ENCODE results near the gene WRAP53. TPM values are rescaled to one million over a fixed set of nuclear protein-coding genes. Genes with fewer than 3 reads are reported as not detected.

Gene WRAP53
- total RNA-seq, 2 experiments from 2014 or later = 27.1 to 29.3 TPM

DNA sequence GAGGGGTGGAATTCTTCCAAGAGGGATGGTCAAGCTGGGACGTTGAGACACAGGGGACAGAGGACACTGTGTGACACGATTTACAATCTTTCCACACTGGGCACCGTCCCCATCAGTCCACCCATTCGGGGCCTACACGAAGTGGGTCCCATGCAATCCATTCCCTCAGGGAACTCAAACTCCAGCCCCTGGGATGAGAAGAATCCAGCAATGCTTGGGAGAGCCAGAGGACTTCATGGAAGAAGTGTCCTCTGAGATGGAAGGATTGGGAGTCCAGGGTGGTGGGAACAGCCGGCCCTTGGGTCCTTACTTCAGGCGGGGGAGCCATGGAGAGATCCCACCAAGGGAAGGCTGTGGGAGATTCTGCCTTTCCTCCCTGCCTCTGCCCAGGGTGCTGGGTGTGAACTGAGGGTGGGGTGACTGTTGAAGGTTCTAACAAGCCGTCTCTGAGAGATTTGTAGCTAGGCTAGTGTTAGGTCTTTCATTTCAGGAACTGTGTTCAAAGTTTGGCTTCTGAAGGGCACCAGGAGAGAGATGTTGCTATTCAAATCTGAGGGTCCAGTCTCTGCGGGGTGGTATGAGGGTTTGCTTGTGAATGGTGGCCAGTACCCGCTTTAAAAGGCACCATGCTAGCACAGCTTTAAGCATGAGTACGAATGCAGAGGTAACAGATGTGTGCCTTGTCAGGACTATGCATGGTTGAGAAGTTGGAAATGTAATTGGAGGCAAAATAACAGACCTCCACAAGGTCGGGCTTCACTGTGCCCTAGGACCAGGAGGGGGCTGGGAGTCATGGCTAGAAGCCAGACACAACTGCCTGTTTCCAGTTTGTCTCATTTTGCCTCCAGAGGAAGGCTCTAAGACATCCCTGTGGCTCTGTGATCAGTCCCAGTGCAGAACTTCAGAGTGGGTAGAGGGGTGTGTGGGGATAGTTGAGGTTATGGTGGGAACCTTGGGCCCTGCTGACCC is 35.6 kb upstream of the WRAP53 start:
- ChIA-PET POLR2A (interaction anchor here (1.6 to 3.5 kb wide), 2 partner anchors 34 kb away, joined by 7 to 23 read pairs; partner anchors contain the start of genes TP53 and WRAP53), CTCF (interaction anchor here (0.6 kb wide), 1 partner anchor 138 kb away, joined by 3 read pairs; no protein-coding TSS in a partner anchor)
- no peaks in the 10 kb centered on the region for H3K9me3 Mint-ChIP-seq (ENCODE audit: insufficient read depth)
- peaks cover 12% of the 10 kb centered on the region for H3K4me1 Mint-ChIP-seq (ENCODE audit: low read depth)
- peaks cover 48% of the 10 kb centered on the region for H3K27me3 Mint-ChIP-seq (ENCODE audit: low read depth)
- DNase-seq = no peak
- H3K27ac Mint-ChIP-seq = no peak overlapping the region
- H3K36me3 Mint-ChIP-seq (ENCODE audit: low read depth) = no peaks in the 10 kb centered on the region
- ATAC-seq = no peak
- H3K4me3 Mint-ChIP-seq = no peak overlapping the region

DNA sequence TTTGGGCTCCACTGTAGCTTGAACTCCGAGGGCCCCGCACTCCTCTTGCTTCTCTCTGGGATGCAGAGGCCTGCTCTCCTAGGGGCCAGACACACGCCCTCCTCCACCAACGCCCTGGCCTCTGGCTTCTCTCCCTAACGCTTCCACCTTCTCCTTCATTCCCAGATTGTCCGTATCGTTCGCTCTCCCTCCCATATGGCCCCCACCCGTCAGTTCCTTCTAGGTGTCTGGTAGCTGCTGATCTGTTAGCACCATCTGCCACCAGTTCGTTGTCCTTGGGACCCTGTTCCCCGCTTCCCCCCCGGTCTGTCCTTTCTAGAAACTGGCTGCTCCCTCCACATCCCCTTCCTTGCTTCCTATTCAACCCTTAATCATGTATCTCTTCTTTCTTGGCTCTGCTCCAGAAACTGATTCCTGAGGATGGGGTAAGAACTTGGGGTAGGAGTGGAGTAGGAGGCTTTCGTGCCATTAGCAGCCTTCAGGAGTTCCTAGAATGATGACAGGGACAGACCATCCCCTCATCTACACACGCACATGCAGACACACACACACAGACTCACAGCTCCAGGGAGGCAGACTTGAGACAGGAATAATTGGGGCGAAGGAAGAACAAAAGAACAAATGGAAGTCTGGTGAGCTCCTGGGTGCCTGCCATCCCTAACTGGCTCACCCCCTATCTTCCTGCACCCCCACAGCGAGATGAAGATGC is 33.3 kb upstream of the WRAP53 start:
- no peak for ATAC-seq
- POLR2A ChIA-PET = interaction anchor here (1.1 to 1.6 kb wide), 2 partner anchors 31 to 32 kb away, joined by 3 to 7 read pairs; partner anchors contain the start of gene TP53
- H3K27ac Mint-ChIP-seq = no peak overlapping the region
- no peaks in the 10 kb centered on the region for H3K36me3 Mint-ChIP-seq (ENCODE audit: low read depth)
- no peak overlapping the region for H3K4me3 Mint-ChIP-seq
- CTCF ChIA-PET = interaction anchor here (1.0 kb wide), 1 partner anchor 32 kb away, joined by 3 read pairs; the partner anchor contains the start of gene TP53
- peaks cover 11% of the 10 kb centered on the region for H3K4me1 Mint-ChIP-seq (ENCODE audit: low read depth)
- DNase-seq = no peak
- peaks cover 37% of the 10 kb centered on the region for H3K27me3 Mint-ChIP-seq (ENCODE audit: low read depth)
- H3K9me3 Mint-ChIP-seq (ENCODE audit: insufficient read depth) = no peaks in the 10 kb centered on the region

DNA sequence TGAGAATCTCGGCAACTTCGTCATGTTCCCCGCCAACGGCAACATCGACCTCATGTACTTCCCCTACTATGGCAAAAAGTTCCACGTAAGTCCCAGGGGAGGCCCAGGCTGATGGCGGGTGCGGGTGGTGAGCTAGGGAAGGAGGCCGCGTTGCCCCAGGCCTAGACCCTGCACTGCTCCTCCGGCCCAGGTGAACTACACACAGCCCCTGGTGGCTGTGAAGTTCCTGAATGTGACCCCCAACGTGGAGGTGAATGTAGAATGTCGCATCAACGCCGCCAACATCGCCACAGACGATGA is 32.8 kb upstream of the WRAP53 start:
- Mint-ChIP-seq H3K27me3 (ENCODE audit: low read depth) (peaks cover 32% of the 10 kb centered on the region), H3K36me3 (ENCODE audit: low read depth) (no peaks in the 10 kb centered on the region), H3K27ac (no peak overlapping the region), H3K4me3 (no peak overlapping the region), H3K4me1 (ENCODE audit: low read depth) (peaks cover 6% of the 10 kb centered on the region), H3K9me3 (ENCODE audit: insufficient read depth) (no peaks in the 10 kb centered on the region)
- DNase-seq (no peak), ATAC-seq (no peak)
- ChIA-PET POLR2A (interaction anchor here (1.1 kb wide), 1 partner anchor 31 kb away, joined by 3 read pairs; no protein-coding TSS in a partner anchor), CTCF (no interaction called here)

DNA sequence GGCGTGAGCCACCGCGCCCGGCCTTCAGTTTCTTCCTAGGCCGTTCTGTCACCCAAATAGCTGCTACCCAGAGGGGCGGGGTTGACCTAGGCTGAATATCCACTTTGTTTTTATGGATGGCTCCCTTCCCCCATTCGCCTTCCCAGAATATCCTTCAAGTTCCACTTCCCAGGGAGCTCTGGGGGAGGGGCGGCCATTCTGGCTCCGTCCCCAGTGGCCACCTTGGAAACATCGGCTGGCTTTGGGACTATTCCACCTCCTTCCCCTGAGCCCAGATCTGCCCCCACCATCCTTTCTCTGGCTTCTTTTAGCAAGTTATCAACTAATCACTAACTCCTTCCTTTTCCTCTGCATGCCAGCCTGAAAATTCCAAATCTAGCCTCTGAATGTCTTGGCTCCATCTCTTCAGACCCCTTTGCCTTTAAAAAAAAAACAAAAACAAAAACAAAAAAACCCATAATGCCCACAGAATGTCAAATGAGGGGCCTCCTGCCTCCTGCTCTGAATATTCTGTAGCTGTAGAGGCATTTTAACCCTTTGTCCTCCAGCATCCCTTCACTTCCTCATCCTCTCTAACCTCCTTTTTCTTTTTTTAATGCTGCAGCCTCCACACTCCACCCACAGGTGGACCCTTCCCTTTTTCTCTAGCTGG is 31.2 kb upstream of the WRAP53 start:
- H3K27ac Mint-ChIP-seq = no peak overlapping the region
- ATAC-seq = no peak
- no peaks in the 10 kb centered on the region for H3K9me3 Mint-ChIP-seq (ENCODE audit: insufficient read depth)
- H3K36me3 Mint-ChIP-seq (ENCODE audit: low read depth) = no peaks in the 10 kb centered on the region
- POLR2A ChIA-PET = interaction anchor here (1.3 kb wide), 1 partner anchor 30 kb away, joined by 3 read pairs; the partner anchor contains the start of gene TP53
- H3K4me1 Mint-ChIP-seq (ENCODE audit: low read depth) = no peaks in the 10 kb centered on the region
- CTCF ChIA-PET = interaction anchor here (1.0 to 1.7 kb wide), 2 partner anchors 16 to 24 kb away, joined by 3 to 5 read pairs; no protein-coding TSS in a partner anchor
- peaks cover 21% of the 10 kb centered on the region for H3K27me3 Mint-ChIP-seq (ENCODE audit: low read depth)
- no peak overlapping the region for H3K4me3 Mint-ChIP-seq
- no peak for DNase-seq

DNA sequence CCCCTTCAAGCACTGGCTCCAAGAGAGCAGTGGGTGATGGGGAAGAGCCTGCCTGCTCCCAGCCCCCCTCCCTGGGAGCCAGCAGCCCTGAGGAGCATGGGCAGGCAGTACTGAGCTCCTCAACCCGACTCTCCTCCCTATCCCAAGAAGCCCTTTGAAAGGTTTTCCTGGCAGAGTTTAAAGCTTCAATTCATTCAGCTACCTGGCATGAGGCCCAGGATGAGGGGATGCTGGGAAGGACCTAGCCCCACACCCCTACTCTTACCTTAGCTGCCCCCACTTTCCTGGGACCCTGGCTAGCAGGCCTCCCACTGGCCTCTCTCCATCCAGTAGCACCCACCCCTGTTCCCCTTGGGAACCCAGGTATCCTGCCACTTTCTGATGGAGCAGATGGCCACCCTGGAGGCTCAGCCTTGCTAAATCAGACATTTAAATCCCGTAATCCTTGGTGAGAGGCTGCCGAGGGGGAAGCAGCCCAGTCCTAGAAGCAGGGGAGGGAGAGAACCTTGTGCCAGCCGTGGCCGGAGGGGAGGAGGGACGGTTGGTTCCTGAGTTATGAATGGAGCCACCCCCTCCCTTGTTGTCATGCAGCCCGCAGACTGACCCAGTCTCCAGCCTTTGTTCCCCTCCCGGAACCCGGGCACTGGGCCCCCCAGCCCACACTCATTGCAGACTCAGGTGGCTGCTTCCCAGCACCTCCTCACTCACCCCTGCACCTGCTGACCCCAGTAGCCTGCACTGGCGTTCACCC is 20.4 kb upstream of the WRAP53 start:
- Mint-ChIP-seq H3K4me1 (ENCODE audit: low read depth) (no peaks in the 10 kb centered on the region), H3K27ac (no peak overlapping the region), H3K4me3 (no peak overlapping the region), H3K27me3 (ENCODE audit: low read depth) (no peaks in the 10 kb centered on the region), H3K9me3 (ENCODE audit: insufficient read depth) (no peaks in the 10 kb centered on the region), H3K36me3 (ENCODE audit: low read depth) (peaks cover 26% of the 10 kb centered on the region)
- ChIA-PET POLR2A (interaction anchor here (0.6 to 2.9 kb wide), 3 partner anchors 19 to 106 kb away, joined by 4 to 10 read pairs (median 4); partner anchors contain the start of gene TP53), CTCF (interaction anchor here (0.6 to 1.5 kb wide), 3 partner anchors 20 to 115 kb away, joined by 3 to 10 read pairs (median 3); partner anchors contain the start of genes TP53 and WRAP53)
- ATAC-seq (no peak), DNase-seq (no peak)

DNA sequence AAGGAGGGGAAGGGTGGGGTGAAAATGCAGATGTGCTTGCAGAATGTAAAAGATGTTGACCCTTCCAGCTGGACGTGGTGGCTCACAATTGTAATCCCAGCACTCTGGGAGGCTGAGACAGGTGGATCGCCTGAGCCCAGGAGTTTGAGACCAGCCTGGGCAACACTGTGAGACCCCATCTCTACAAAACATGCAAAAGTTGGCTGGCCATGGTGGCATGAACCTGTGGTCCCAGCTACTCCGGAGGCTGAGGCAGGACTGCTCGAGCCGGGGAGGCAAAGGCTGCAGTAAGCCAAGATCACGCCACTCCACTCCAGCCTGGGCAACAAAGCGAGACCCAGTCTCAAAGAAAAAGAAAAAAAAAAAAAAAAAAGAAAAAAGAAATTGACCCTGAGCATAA is 19.8 kb upstream of the WRAP53 start:
- POLR2A ChIA-PET = interaction anchor here (2.9 kb wide), 1 partner anchor 18 kb away, joined by 10 read pairs; the partner anchor contains the start of gene TP53
- CTCF ChIA-PET = no interaction called here
- no peak for ATAC-seq

DNA sequence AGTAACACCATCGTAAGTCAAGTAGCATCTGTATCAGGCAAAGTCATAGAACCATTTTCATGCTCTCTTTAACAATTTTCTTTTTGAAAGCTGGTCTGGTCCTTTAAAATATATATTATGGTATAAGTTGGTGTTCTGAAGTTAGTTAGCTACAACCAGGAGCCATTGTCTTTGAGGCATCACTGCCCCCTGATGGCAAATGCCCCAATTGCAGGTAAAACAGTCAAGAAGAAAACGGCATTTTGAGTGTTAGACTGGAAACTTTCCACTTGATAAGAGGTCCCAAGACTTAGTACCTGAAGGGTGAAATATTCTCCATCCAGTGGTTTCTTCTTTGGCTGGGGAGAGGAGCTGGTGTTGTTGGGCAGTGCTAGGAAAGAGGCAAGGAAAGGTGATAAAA is 15.0 kb upstream of the WRAP53 start:
- Mint-ChIP-seq H3K27me3 (ENCODE audit: low read depth) (no peaks in the 10 kb centered on the region), H3K9me3 (ENCODE audit: insufficient read depth) (peaks cover 11% of the 10 kb centered on the region), H3K36me3 (ENCODE audit: low read depth) (peaks cover 57% of the 10 kb centered on the region), H3K4me3 (no peak overlapping the region), H3K27ac (no peak overlapping the region), H3K4me1 (ENCODE audit: low read depth) (no peaks in the 10 kb centered on the region)
- ChIA-PET POLR2A (interaction anchor here (1.4 kb wide), 1 partner anchor 14 kb away, joined by 8 read pairs; the partner anchor contains the start of gene TP53), CTCF (interaction anchor here (0.8 to 4.4 kb wide), 9 partner anchors 11 to 89 kb away, joined by 3 to 43 read pairs (median 5); partner anchors contain the start of genes MPDU1, SAT2, TP53 and WRAP53)
- DNase-seq (peak; percentile 59), ATAC-seq (no peak)

More for the DNA sequence above, 19.8 kb upstream of the WRAP53 start:
- no peaks in the 10 kb centered on the region for H3K4me1 Mint-ChIP-seq (ENCODE audit: low read depth)
- DNase-seq = no peak
- H3K27me3 Mint-ChIP-seq (ENCODE audit: low read depth) = no peaks in the 10 kb centered on the region
- peaks cover 4% of the 10 kb centered on the region for H3K9me3 Mint-ChIP-seq (ENCODE audit: insufficient read depth)
- no peak overlapping the region for H3K27ac Mint-ChIP-seq
- H3K4me3 Mint-ChIP-seq = no peak overlapping the region
- H3K36me3 Mint-ChIP-seq (ENCODE audit: low read depth) = peaks cover 32% of the 10 kb centered on the region

DNA sequence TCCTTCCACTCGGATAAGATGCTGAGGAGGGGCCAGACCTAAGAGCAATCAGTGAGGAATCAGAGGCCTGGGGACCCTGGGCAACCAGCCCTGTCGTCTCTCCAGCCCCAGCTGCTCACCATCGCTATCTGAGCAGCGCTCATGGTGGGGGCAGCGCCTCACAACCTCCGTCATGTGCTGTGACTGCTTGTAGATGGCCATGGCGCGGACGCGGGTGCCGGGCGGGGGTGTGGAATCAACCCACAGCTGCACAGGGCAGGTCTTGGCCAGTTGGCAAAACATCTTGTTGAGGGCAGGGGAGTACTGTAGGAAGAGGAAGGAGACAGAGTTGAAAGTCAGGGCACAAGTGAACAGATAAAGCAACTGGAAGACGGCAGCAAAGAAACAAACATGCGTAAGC is 13.3 kb upstream of the WRAP53 start:
- Mint-ChIP-seq H3K36me3 (ENCODE audit: low read depth) (peaks cover 56% of the 10 kb centered on the region), H3K27me3 (ENCODE audit: low read depth) (no peaks in the 10 kb centered on the region), H3K4me3 (no peak overlapping the region), H3K27ac (no peak overlapping the region), H3K4me1 (ENCODE audit: low read depth) (no peaks in the 10 kb centered on the region), H3K9me3 (ENCODE audit: insufficient read depth) (peaks cover 11% of the 10 kb centered on the region)
- no peak for ATAC-seq
- ChIA-PET POLR2A (interaction anchor here (0.6 to 3.6 kb wide), 2 partner anchors 12 to 148 kb away, joined by 8 to 21 read pairs; partner anchors contain the start of gene TP53), CTCF (interaction anchor here (4.4 kb wide), 1 partner anchor 13 kb away, joined by 43 read pairs; the partner anchor contains the start of genes TP53 and WRAP53)
- DNase-seq = no peak

DNA sequence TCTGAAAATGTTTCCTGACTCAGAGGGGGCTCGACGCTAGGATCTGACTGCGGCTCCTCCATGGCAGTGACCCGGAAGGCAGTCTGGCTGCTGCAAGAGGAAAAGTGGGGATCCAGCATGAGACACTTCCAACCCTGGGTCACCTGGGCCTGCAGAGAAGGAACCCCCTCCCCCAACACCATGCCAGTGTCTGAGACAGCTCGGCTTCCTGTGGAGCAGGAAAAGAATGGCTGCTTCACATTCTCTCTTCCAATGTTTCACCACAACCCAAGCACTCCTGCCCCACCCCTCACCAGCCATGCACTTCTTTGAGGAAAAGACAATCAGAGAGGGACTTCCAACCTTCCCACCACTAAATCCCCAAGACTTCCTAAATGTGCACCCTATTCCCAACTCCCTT is 11.7 kb upstream of the WRAP53 start:
- POLR2A ChIA-PET = interaction anchor here (3.6 kb wide), 1 partner anchor 10 kb away, joined by 21 read pairs; the partner anchor contains the start of gene TP53
- no peaks in the 10 kb centered on the region for H3K4me1 Mint-ChIP-seq (ENCODE audit: low read depth)
- no peaks in the 10 kb centered on the region for H3K27me3 Mint-ChIP-seq (ENCODE audit: low read depth)
- H3K27ac Mint-ChIP-seq = no peak overlapping the region
- no peak overlapping the region for H3K4me3 Mint-ChIP-seq
- H3K36me3 Mint-ChIP-seq (ENCODE audit: low read depth) = peaks cover 46% of the 10 kb centered on the region
- no peak for DNase-seq
- peaks cover 11% of the 10 kb centered on the region for H3K9me3 Mint-ChIP-seq (ENCODE audit: insufficient read depth)
- CTCF ChIA-PET = interaction anchor here (1.0 to 1.4 kb wide), 2 partner anchors 11 to 44 kb away, joined by 3 to 4 read pairs; no protein-coding TSS in a partner anchor
- ATAC-seq = no peak

DNA sequence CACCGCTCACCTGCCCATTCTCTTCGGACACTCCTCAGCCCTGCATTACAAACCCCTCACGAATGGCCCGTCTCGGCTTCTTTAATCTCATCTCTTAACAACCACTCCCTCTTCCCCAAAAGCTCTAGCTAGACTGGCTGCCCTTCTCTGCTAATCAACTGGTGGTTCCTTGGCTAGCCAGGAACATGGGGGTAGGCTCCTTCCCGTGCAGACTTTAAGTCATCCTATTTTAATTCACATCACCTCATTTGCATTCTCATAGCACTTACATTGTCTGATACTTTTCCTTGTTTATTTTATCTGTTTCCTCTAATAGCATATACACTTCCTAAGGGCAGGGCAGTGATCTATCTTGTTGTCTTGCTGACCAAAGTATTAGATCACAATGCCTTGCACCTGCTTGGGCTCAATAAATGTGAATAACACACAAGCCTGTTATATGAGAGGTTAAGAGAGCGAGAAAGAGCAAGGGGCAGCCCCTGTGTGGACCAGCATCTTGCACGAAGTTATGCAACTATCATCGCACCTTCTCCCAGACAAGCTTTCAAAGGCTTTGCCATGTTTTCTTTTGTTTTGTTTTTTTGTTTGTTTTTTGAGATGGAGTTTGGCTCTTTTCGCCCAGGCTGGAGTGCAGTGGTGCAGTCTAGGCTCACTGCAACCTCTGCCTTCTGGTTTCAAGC is 10.7 kb upstream of the WRAP53 start:
- H3K27ac Mint-ChIP-seq = no peak overlapping the region
- no peak for ATAC-seq
- no peaks in the 10 kb centered on the region for H3K27me3 Mint-ChIP-seq (ENCODE audit: low read depth)
- H3K4me1 Mint-ChIP-seq (ENCODE audit: low read depth) = no peaks in the 10 kb centered on the region
- ChIA-PET POLR2A (interaction anchor here (0.9 to 3.6 kb wide), 2 partner anchors 9 to 62 kb away, joined by 3 to 21 read pairs; partner anchors contain the start of genes FXR2 and TP53), CTCF (interaction anchor here (1.0 to 1.4 kb wide), 2 partner anchors 10 to 45 kb away, joined by 3 to 4 read pairs; no protein-coding TSS in a partner anchor)
- H3K36me3 Mint-ChIP-seq (ENCODE audit: low read depth) = peaks cover 44% of the 10 kb centered on the region
- H3K9me3 Mint-ChIP-seq (ENCODE audit: insufficient read depth) = peaks cover 11% of the 10 kb centered on the region
- no peak for DNase-seq
- no peak overlapping the region for H3K4me3 Mint-ChIP-seq
